Progenitor cell of endocrine pancreas (in vitro differentiated cells): Measurements from ENCODE around the gene SEC61B. TPM values are rescaled to one million over a fixed set of nuclear protein-coding genes. Genes with fewer than 3 reads are reported as not detected.
"Not testable (repeated sequence)": the region's sequence is repeated elsewhere in the genome, so short reads cannot be mapped to it uniquely, and the experiment has no call there.

Experiments used
- DNase-seq: peaks from one replicate; pipeline ENCODE4 v3.0.0; 2021; ENCODE audit warnings: low spot score; ENCODE audit not compliant: unreplicated experiment
- H3K27ac Mint-ChIP-seq: 2 replicates; pipeline ENCODE4 v1.8.0; 2021; ENCODE audit warnings: mild to moderate bottlenecking, moderate library complexity, mixed read lengths
- H3K27me3 Mint-ChIP-seq: 2 replicates; pipeline ENCODE4 v1.8.0; 2021; ENCODE audit warnings: mixed read lengths
- H3K36me3 Mint-ChIP-seq: 2 replicates; pipeline ENCODE4 v1.8.0; 2022; ENCODE audit warnings: mixed read lengths; ENCODE audit not compliant: insufficient read depth
- H3K4me1 Mint-ChIP-seq: 2 replicates; pipeline ENCODE4 v1.8.0; 2021; ENCODE audit warnings: low read depth, mixed read lengths
- H3K4me3 Mint-ChIP-seq: 2 replicates; pipeline ENCODE4 v1.8.0; 2021; ENCODE audit warnings: low read depth, mild to moderate bottlenecking, moderate library complexity, mixed read lengths
- H3K9me3 Mint-ChIP-seq: 2 replicates; pipeline ENCODE4 v1.8.0; 2021; ENCODE audit warnings: low read depth, mixed read lengths
- CTCF ChIP-seq: fragments of 200-600 bp; sonication (generic); IDR thresholded peaks from one replicate; pipeline ENCODE4 v1.5.0; 2021; ENCODE audit warnings: antibody characterized with exemption, mild to moderate bottlenecking; ENCODE audit not compliant: unreplicated experiment
- total RNA-seq: library from RNA; stranded (reverse); gene quantifications from 2 replicates; pipeline ENCODE4 v1.2.1, GENCODE V29; 2021

Gene SEC61B
- total RNA-seq, 1 donor from 2014 or later: 153 TPM

GRCh38 chr9:99237356-99237755 is 15.3 kb downstream of the SEC61B start:
- peak overlapping the region; percentile 79 for H3K27ac Mint-ChIP-seq
- peaks cover 3% of the 10 kb centered on the region for H3K9me3 Mint-ChIP-seq
- TF ChIP-seq CTCF: no peak
- no peak overlapping the region for H3K4me3 Mint-ChIP-seq
- peaks cover 16% of the 10 kb centered on the region for H3K36me3 Mint-ChIP-seq
- DNase-seq: no peak
- no peaks in the 10 kb centered on the region for H3K27me3 Mint-ChIP-seq
- H3K4me1 Mint-ChIP-seq: peaks cover 12% of the 10 kb centered on the region

GRCh38 chr9:99237849-99238248 is 15.8 kb downstream of the SEC61B start:
- not testable (repeated sequence) for H3K27me3 Mint-ChIP-seq, H3K9me3 Mint-ChIP-seq, DNase-seq, H3K4me3 Mint-ChIP-seq
- H3K27ac Mint-ChIP-seq: peak overlapping the region; percentile 79
- H3K36me3 Mint-ChIP-seq: peaks cover 18% of the 10 kb centered on the region
- peaks cover 12% of the 10 kb centered on the region for H3K4me1 Mint-ChIP-seq

- DNase-seq: no peak
- Mint-ChIP-seq H3K9me3 (peaks cover 3% of the 10 kb centered on the region), H3K36me3 (peaks cover 16% of the 10 kb centered on the region), H3K4me3 (no peak overlapping the region), H3K27me3 (no peaks in the 10 kb centered on the region), H3K4me1 (peaks cover 12% of the 10 kb centered on the region), H3K27ac (no peak overlapping the region)
- no peak for TF ChIP-seq CTCF
Observed at GRCh38 chr9:99238331-99238730, 16.2 kb downstream of the SEC61B start.

- Mint-ChIP-seq H3K4me1 (peaks cover 12% of the 10 kb centered on the region), H3K4me3 (no peak overlapping the region), H3K27ac (no peak overlapping the region), H3K36me3 (peaks cover 16% of the 10 kb centered on the region), H3K9me3 (peaks cover 3% of the 10 kb centered on the region), H3K27me3 (no peaks in the 10 kb centered on the region)
- TF ChIP-seq CTCF: no peak
- DNase-seq: no peak
Observed at GRCh38 chr9:99239341-99240060, 17.4 kb downstream of the SEC61B start.

GRCh38 chr9:99241106-99241505 is 19.0 kb downstream of the SEC61B start:
- peaks cover 16% of the 10 kb centered on the region for H3K36me3 Mint-ChIP-seq
- H3K4me3 Mint-ChIP-seq: no peak overlapping the region
- H3K27me3 Mint-ChIP-seq: no peaks in the 10 kb centered on the region
- TF ChIP-seq CTCF: no peak
- DNase-seq: no peak
- H3K4me1 Mint-ChIP-seq: peaks cover 8% of the 10 kb centered on the region
- H3K27ac Mint-ChIP-seq: no peak overlapping the region
- H3K9me3 Mint-ChIP-seq: peaks cover 3% of the 10 kb centered on the region
